Measurements from ENCODE around the gene MFAP5. TPM values are rescaled to one million over a fixed set of nuclear protein-coding genes. Genes with fewer than 3 reads are reported as not detected.
"Not testable (repeated sequence)": the region's sequence is repeated elsewhere in the genome, so short reads cannot be mapped to it uniquely, and the experiment has no call there.

The MFAP5 gene
- total RNA-seq, 1 donor from 2014 or later = not detected

DNA sequence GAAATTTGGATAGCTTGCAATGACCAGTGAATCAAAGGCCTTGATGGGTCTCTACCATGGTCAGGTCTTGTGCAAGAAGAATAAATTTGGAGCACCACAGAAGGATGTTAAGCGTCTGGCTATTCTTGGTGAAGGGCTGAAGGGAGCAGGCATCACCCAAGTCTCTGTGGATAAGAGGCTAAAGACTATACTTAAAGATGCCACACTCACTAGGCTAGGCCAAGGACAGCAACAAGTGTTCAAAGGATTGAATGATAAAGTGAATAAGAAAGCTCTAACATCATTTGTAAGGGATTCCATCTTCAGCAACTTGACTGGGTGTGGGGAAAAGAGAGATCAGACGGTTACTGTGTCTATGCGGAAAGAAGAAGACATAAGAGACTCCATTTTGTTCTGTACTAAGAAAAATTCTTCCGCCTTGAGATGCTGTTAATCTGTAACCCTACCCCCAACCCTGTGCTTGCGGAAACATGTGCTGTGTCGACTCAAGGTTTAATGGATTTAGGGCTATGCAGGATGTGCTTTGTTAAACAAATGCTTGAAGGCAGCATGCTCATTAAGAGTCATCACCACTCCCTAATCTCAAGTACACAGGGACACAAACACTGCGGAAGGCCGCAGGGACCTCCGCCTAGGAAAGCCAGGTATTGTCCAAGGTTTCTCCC, 27.2 kb downstream of the MFAP5 start:
- H3K4me3 Mint-ChIP-seq; H3K4me1 Mint-ChIP-seq; H3K27ac Mint-ChIP-seq; H3K36me3 Mint-ChIP-seq (ENCODE audit: low read depth); DNase-seq; H3K9me3 Mint-ChIP-seq; intact Hi-C loops (cut with micrococcal nuclease): not testable (repeated sequence)
- H3K27me3 Mint-ChIP-seq = peaks cover 58% of the 10 kb centered on the region

DNA sequence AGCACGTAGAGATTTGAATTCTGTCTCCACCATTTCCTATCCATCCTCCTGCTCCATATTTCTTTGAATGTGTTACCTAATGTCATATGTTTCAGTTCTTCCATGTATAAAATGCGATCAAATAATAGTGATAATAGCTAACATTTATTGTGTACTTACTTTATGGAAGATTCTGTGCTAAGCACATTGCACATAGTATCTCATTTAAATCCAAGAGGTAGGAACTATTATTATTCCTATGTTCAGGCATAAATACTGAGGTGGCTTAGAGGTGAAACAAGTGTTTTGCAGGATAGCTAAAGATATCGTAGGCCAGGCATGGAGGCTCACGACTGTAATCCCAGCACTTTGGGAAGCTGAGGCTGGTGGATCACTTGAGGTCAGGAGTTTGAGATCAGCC, 32.5 kb downstream of the MFAP5 start:
- DNase-seq = no peak
- peaks cover 6% of the 10 kb centered on the region for H3K9me3 Mint-ChIP-seq
- H3K4me3 Mint-ChIP-seq = no peak overlapping the region
- intact Hi-C loops (cut with micrococcal nuclease) = no loop called here
- no peak overlapping the region for H3K27ac Mint-ChIP-seq
- peaks cover 37% of the 10 kb centered on the region for H3K27me3 Mint-ChIP-seq
- no peaks in the 10 kb centered on the region for H3K36me3 Mint-ChIP-seq (ENCODE audit: low read depth)
- H3K4me1 Mint-ChIP-seq = no peaks in the 10 kb centered on the region

- no peak for DNase-seq
- Mint-ChIP-seq H3K9me3 (peaks cover 6% of the 10 kb centered on the region), H3K27me3 (peaks cover 31% of the 10 kb centered on the region), H3K4me3 (no peak overlapping the region), H3K27ac (no peak overlapping the region), H3K36me3 (ENCODE audit: low read depth) (no peaks in the 10 kb centered on the region), H3K4me1 (no peaks in the 10 kb centered on the region)
- intact Hi-C loops (cut with micrococcal nuclease) = no loop called here
These were observed 33.1 kb downstream of the MFAP5 start for GRCh38 chr12:8629486-8630033.

GRCh38 chr12:8628731-8629130, 33.9 kb downstream of the MFAP5 start:
- Mint-ChIP-seq H3K27me3 (peaks cover 27% of the 10 kb centered on the region), H3K27ac (no peak overlapping the region), H3K4me3 (no peak overlapping the region), H3K36me3 (ENCODE audit: low read depth) (no peaks in the 10 kb centered on the region), H3K4me1 (no peaks in the 10 kb centered on the region), H3K9me3 (peaks cover 6% of the 10 kb centered on the region)
- intact Hi-C loops (cut with micrococcal nuclease) = no loop called here
- DNase-seq = no peak

GRCh38 chr12:8624750-8625149, 37.9 kb downstream of the MFAP5 start:
- H3K4me3 Mint-ChIP-seq; H3K27ac Mint-ChIP-seq; H3K9me3 Mint-ChIP-seq; H3K4me1 Mint-ChIP-seq; intact Hi-C loops (cut with micrococcal nuclease); H3K36me3 Mint-ChIP-seq (ENCODE audit: low read depth); DNase-seq: not testable (repeated sequence)
- H3K27me3 Mint-ChIP-seq = peaks cover 18% of the 10 kb centered on the region

GRCh38 chr12:8622646-8623045, 40.0 kb downstream of the MFAP5 start:
- H3K9me3 Mint-ChIP-seq = peaks cover 3% of the 10 kb centered on the region
- no peak overlapping the region for H3K27ac Mint-ChIP-seq
- intact Hi-C loops (cut with micrococcal nuclease) = no loop called here
- H3K4me1 Mint-ChIP-seq = no peaks in the 10 kb centered on the region
- H3K4me3 Mint-ChIP-seq = no peak overlapping the region
- H3K27me3 Mint-ChIP-seq = peaks cover 13% of the 10 kb centered on the region
- H3K36me3 Mint-ChIP-seq (ENCODE audit: low read depth) = no peaks in the 10 kb centered on the region
- DNase-seq = no peak

GRCh38 chr12:8615206-8615605, 47.4 kb downstream of the MFAP5 start:
- Mint-ChIP-seq H3K4me1 (no peaks in the 10 kb centered on the region), H3K27me3 (peaks cover 16% of the 10 kb centered on the region), H3K9me3 (peaks cover 2% of the 10 kb centered on the region), H3K4me3 (no peak overlapping the region), H3K36me3 (ENCODE audit: low read depth) (no peaks in the 10 kb centered on the region), H3K27ac (no peak overlapping the region)
- no peak for DNase-seq
- intact Hi-C loops (cut with micrococcal nuclease) = no loop called here

- DNase-seq; H3K4me3 Mint-ChIP-seq; H3K9me3 Mint-ChIP-seq; intact Hi-C loops (cut with micrococcal nuclease); H3K36me3 Mint-ChIP-seq (ENCODE audit: low read depth); H3K27ac Mint-ChIP-seq; H3K4me1 Mint-ChIP-seq: not testable (repeated sequence)
- H3K27me3 Mint-ChIP-seq = peaks cover 18% of the 10 kb centered on the region
These were observed 48.7 kb downstream of the MFAP5 start for GRCh38 chr12:8613881-8614280.

GRCh38 chr12:8612629-8613028, 50.0 kb downstream of the MFAP5 start, which contains the start of gene AICDA:
TSS of gene AICDA (minus strand) at chr12:8612859. CDS start at chr12:8612767, 92 bp downstream.
- H3K4me1 Mint-ChIP-seq = peaks cover 7% of the 10 kb centered on the region
- H3K27me3 Mint-ChIP-seq = peaks cover 21% of the 10 kb centered on the region
- H3K9me3 Mint-ChIP-seq = no peaks in the 10 kb centered on the region
- intact Hi-C loops (cut with micrococcal nuclease) = no loop called here
- H3K36me3 Mint-ChIP-seq (ENCODE audit: low read depth) = no peaks in the 10 kb centered on the region
- H3K4me3 Mint-ChIP-seq = no peak within 1 kb of the TSS
- DNase-seq = no peak
- H3K27ac Mint-ChIP-seq = no peak within 1 kb of the TSS

DNA sequence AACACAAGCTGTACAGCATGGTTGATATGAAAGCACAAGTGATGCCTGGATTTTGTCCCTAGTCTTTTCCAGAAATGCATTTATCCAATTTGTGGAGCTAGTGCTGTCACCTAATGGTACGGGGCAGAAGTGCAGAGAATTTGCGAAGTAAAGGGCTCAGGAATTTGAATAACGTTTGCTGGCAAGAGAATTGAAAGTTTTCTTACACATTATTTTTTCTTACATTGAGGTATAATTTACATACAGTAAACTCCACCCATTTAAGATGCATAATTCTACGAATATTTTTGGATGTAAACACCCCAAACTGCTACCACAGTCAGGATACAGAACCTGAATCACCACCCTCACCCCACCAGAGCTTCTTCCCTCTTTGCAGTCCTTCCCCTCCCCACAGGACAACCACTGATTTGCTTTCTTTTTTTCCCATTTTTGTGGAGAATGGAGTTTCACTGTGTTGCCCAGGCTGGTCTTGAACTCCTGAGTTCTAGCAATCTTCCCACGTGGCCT, 53.5 kb downstream of the MFAP5 start:
- intact Hi-C loops (cut with micrococcal nuclease) = loop anchor here (5.0 kb wide), 1 partner anchor 67 kb away; the partner anchor contains the start of gene CLEC4E
- Mint-ChIP-seq H3K36me3 (ENCODE audit: low read depth) (no peaks in the 10 kb centered on the region), H3K27me3 (peaks cover 22% of the 10 kb centered on the region), H3K27ac (no peak overlapping the region), H3K4me1 (peaks cover 7% of the 10 kb centered on the region), H3K4me3 (peak overlapping the region; percentile 53), H3K9me3 (no peaks in the 10 kb centered on the region)
- peak; percentile 62 for DNase-seq

DNA sequence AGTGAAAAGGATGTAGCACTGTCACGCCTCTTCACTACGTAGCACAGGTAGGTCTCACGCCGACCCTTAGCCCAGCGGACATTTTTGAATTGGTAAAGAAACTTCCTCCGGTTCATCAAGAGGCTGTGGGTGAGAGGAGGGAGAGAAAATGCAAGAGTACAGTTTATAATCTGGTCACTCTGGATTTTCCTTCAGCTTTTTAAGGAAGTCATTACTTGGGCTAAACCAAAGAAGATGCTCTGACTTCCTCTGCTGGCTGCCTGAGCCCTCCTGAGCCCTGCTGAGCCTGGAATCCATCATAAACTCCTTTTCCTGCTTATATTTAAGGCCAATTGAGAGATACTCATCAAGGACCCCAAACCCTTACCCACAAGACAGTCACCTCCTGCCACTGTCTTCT, 55.7 kb downstream of the MFAP5 start:
- H3K27ac Mint-ChIP-seq = no peak overlapping the region
- H3K4me3 Mint-ChIP-seq = no peak overlapping the region
- no peaks in the 10 kb centered on the region for H3K36me3 Mint-ChIP-seq (ENCODE audit: low read depth)
- H3K4me1 Mint-ChIP-seq = peaks cover 7% of the 10 kb centered on the region
- DNase-seq = no peak
- intact Hi-C loops (cut with micrococcal nuclease) = loop anchor here (5.0 kb wide), 1 partner anchor 65 kb away; the partner anchor contains the start of gene CLEC4E
- no peaks in the 10 kb centered on the region for H3K9me3 Mint-ChIP-seq
- H3K27me3 Mint-ChIP-seq = peaks cover 26% of the 10 kb centered on the region

- intact Hi-C loops (cut with micrococcal nuclease) = loop anchor here (5.0 kb wide), 1 partner anchor 63 kb away; the partner anchor contains the start of gene CLEC4E
These were observed 57.6 kb downstream of the MFAP5 start for GRCh38 chr12:8605057-8605456.

DNA sequence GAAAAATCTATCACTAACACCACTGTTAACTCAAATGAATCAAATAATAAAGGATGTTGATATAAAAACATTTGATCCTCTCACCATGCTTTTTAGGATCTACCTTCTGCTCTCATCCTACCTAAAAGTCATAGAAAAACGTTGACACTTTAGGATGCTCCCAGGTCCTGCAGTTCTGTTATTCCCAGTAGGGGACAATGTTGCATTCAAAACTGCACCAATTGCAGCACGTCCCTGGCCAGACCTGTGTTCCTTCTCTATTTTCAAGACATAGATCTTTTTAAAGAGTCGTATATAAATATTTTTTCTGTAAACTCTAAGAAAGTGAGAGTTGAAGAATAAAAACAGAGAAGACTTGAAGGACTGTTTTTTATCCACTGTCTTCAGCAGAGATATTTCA, 58.8 kb downstream of the MFAP5 start:
- Mint-ChIP-seq H3K36me3 (ENCODE audit: low read depth) (no peaks in the 10 kb centered on the region), H3K4me1 (no peaks in the 10 kb centered on the region), H3K27ac (no peak overlapping the region), H3K4me3 (no peak overlapping the region), H3K27me3 (peaks cover 17% of the 10 kb centered on the region), H3K9me3 (no peaks in the 10 kb centered on the region)
- DNase-seq = no peak
- intact Hi-C loops (cut with micrococcal nuclease) = no loop called here

More at GRCh38 chr12:8605057-8605456, 57.6 kb downstream of the MFAP5 start:
- no peak overlapping the region for H3K4me3 Mint-ChIP-seq
- no peaks in the 10 kb centered on the region for H3K36me3 Mint-ChIP-seq (ENCODE audit: low read depth)
- H3K4me1 Mint-ChIP-seq = peaks cover 7% of the 10 kb centered on the region
- DNase-seq = no peak
- no peaks in the 10 kb centered on the region for H3K9me3 Mint-ChIP-seq
- peaks cover 25% of the 10 kb centered on the region for H3K27me3 Mint-ChIP-seq
- no peak overlapping the region for H3K27ac Mint-ChIP-seq

DNA sequence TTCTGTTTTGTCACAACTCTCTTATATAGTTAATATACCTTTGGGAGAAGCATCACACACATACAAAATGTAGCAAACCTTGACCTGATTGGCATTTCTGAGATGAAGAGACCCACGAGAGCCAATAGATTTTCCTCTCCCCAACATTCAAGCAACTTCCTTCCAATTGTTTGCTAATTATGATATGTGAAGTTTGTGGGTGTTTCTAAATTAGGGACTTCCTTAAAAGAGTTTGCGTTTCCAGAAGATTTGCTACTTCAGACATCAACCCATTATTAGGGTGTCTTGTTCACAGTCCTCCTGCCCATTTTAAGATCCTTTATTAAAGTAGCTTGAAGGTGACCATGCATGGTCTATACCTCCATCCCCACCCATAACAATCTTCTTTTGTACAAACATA, 59.3 kb downstream of the MFAP5 start:
- peaks cover 15% of the 10 kb centered on the region for H3K27me3 Mint-ChIP-seq
- no peaks in the 10 kb centered on the region for H3K4me1 Mint-ChIP-seq
- intact Hi-C loops (cut with micrococcal nuclease) = no loop called here
- no peak overlapping the region for H3K27ac Mint-ChIP-seq
- no peak overlapping the region for H3K4me3 Mint-ChIP-seq
- DNase-seq = no peak
- H3K36me3 Mint-ChIP-seq (ENCODE audit: low read depth) = no peaks in the 10 kb centered on the region
- no peaks in the 10 kb centered on the region for H3K9me3 Mint-ChIP-seq

Measured in activated CD4-positive, alpha-beta T cell treated with anti-CD3 and anti-CD28 coated beads, Interleukin-2, amount 10 ng/mL, durations not matched to agents 24 days and 14 days (primary cell).